Left cardiac atrium (tissue), 4 donors: Measurements from ENCODE around the gene TLL1. TPM values are rescaled to one million over a fixed set of nuclear protein-coding genes. Genes with fewer than 3 reads are reported as not detected.

Experiments used
- ATAC-seq, 2 donors: fragments of 200-7000 bp; cut with Tn5 transposase; one replicate each; pipeline ENCODE4 v1.9.1; 2020; ENCODE audit warnings: mild to moderate bottlenecking in 2 of 2, moderate library complexity in 2 of 2
- DNase-seq: peaks from one replicate; pipeline ENCODE4 v3.0.0-alpha.2; 2020
- intact Hi-C, 2 donors: fragments of 100-400 bp; cut with DNase I; formaldehyde crosslinking; loops; one replicate each; pipeline versions ENCODE4 v1.14.1 to v1.15.1; 2022 to 2023
- total RNA-seq, 2 donors: library from RNA; stranded (reverse); fragmentation: NEBNext Ultra II Directional; extraction: Animal tissue kit (Norgen Biotek cat#: 25700); gene quantifications; one replicate each; pipeline ENCODE4 v1.2.1, GENCODE V29; 2021
- donor health status: DM: no; HTN: yes; CAD: no.
- donor health status: DM: no; HTN: yes; CAD: no; lungs with severe emphysema.
- donor health status: DM: yes; HTN: yes; CAD: no.
- donor health status: Dilated cardiomyopathy.

Gene TLL1
- total RNA-seq, 2 donors from 2014 or later = 2.4 to 2.9 TPM

- DNase-seq (no peak), ATAC-seq (no peak)
- intact Hi-C loops = no loop called here
Measured at GRCh38 chr4:165875446-165875845, 2.4 kb downstream of the TLL1 start.

GRCh38 chr4:165877286-165877685 lies 4.2 kb downstream of the TLL1 start:
- intact Hi-C loops = no loop called here
- ATAC-seq = no peak
- DNase-seq = no peak

DNA sequence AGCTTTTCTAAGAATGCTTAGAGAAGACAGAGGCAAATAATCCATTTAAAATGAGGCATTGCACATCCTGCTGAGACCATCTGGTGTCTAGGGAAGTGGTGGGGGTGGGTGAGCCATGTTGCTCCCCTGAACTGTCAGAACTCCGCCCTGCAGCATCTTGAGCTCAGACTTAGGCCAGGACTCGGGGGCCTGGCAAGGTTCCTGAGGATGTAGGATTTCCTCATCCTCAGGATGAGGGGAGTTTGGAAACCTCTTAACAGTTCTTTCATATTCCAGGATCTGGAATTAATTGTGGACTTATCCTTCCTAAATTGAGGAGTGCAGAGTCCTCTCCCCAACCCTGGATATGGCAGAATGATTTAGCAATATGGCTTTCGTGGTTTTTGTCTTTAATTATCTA lies 6.6 kb downstream of the TLL1 start:
- intact Hi-C loops = no loop called here
- DNase-seq = no peak
- ATAC-seq = no peak

DNA sequence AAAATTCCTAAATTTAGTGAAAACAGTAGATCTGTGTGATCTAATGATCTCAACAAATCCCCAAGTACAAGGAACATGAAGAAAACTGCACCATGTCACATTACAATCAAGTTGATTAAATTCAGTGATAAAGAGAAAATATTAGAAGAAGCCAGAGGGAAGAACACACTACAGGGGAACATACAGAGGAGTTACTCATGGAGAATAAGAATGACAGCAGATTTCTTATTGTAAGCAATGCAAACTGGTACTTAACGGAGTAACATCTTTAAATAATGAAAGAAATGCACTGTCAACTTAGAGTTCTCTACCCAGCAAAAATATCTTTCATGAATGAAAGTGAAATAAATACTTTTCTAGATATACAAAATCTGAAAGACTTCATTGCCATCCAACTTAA lies 21.1 kb downstream of the TLL1 start:
- no peak for ATAC-seq
- no peak for DNase-seq
- intact Hi-C loops = no loop called here

GRCh38 chr4:165905405-165906027 lies 32.5 kb downstream of the TLL1 start:
- intact Hi-C loops = no loop called here
- ATAC-seq = peak in 1 of 2 donors; percentile 48
- DNase-seq = no peak

DNA sequence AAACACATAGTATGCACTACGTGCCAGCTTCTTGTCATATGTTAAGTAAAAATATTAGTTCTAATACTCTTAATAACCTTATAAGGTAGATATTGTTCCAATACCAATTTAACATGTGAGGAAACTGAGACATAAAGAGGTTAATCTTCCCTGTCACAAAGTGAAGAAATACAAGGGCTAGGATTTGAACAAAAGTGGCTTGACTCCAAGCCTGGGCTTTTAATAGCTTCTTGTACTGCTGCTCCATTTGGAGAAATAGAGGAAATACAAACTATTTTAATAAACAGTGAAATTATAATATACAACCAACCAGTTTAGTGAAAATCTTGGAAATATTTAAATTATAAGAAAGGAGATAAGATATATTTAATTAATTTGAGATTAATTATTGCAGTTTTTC lies 33.2 kb downstream of the TLL1 start:
- intact Hi-C loops = no loop called here
- ATAC-seq (no peak), DNase-seq (no peak)

- ATAC-seq = peak; percentile 24 to 38
- intact Hi-C loops = no loop called here
- no peak for DNase-seq
Measured at GRCh38 chr4:165909947-165910346, 36.9 kb downstream of the TLL1 start.

GRCh38 chr4:165915215-165915614 lies 42.2 kb downstream of the TLL1 start:
- intact Hi-C loops = no loop called here
- no peak for DNase-seq
- no peak for ATAC-seq

DNA sequence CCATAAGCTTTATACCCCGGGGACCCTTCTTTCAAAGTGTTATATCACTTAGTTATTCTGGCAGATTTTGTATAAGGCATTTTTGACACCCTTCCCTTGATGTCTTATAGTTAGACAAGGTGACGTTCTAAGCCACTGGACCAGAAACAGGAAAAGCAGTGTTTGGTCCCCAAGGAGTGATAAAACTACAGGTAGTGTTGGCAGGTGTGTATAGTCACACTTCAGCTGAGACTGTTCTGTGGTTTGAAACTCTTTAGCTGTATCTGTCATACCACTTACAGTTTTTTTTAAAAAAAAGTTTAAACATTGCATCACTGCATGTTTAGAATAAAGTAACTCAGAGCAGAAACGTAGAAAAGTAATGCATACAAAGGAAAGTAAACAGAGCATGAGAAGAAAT lies 48.5 kb downstream of the TLL1 start:
- DNase-seq (no peak), ATAC-seq (no peak)
- intact Hi-C loops = no loop called here

- intact Hi-C loops = no loop called here
Measured at GRCh38 chr4:165922747-165923146, 49.7 kb downstream of the TLL1 start.

DNA sequence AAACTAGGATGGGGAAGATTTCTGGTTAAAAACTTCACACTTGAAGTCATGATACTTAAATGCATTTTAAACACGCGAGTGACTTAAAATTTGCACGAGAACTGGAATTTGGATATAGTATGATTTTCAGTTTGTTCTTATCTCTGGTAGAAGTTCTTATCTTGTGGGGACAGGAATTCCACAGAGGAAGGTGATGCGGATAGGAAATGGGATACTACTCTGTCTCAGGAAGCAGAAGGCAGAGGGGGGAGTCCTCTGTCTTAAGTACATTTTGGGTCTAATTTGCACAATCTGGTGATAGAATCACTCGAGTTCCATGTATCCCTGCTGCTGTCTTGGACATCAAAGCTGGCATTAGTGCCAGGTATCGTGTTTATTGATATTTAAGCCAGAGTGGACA lies 53.3 kb downstream of the TLL1 start:
- intact Hi-C loops = no loop called here
- DNase-seq (no peak), ATAC-seq (no peak)

More at GRCh38 chr4:165922747-165923146, 49.7 kb downstream of the TLL1 start:
- DNase-seq = no peak
- ATAC-seq = no peak

DNA sequence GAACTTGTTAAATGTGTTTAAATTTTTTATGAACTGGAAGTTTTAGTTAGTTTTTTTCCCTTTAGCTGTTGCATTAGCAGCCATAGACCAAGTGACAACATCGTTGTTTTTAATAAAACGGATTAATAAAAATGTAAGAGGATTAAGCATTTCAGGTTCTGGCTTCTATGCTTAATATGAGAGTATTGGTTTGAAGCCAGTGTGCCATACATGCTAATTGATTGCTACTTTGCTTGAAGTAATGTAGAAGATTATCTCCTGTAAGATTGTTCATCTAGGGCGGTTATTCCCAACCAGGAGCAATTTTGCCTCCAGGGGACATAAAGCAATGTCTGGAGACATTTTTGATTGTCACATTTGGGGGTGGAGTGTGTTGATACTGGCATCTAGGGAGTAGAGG lies 54.3 kb downstream of the TLL1 start:
- intact Hi-C loops = no loop called here
- DNase-seq = no peak
- ATAC-seq = no peak

DNA sequence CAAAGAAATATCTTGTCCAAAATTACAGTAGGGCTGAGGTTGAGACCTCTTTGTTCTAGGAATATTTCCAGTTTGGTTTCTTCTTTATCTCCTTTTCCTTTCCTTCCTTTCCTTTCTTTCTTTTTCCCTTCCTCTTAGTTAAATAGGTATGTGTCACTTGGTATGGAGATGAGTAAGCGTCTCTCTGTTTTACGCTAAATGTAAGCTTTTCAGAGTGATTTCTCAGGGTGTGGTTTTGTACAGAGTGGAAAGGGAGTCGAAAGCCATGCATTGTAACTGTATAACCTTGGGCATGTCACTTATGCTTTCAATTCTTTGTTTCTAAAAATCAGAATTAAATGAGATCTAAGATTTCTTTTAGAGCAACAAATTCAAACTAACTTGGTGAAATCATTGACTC lies 54.8 kb downstream of the TLL1 start:
- DNase-seq = no peak
- no peak for ATAC-seq
- intact Hi-C loops = no loop called here

DNA sequence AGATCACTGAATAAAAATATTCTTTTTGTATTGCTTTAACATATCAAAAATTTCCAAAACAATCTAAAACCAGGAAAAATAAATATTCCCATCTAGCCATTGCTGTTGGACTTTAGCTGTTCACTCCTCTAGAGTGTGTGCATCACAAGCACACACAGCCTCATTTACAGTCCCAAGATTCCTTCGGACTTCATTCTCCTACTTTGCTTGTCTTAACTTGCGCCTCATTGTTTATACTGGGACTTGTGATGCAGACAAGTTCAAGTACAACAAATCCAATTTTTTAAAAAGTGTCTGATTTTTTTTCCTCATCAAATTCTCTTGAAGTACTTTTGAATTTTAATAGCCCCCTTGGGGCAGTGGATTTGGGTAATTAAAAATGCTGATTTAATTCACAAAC lies 55.6 kb downstream of the TLL1 start:
- intact Hi-C loops = no loop called here
- no peak for DNase-seq
- no peak for ATAC-seq

DNA sequence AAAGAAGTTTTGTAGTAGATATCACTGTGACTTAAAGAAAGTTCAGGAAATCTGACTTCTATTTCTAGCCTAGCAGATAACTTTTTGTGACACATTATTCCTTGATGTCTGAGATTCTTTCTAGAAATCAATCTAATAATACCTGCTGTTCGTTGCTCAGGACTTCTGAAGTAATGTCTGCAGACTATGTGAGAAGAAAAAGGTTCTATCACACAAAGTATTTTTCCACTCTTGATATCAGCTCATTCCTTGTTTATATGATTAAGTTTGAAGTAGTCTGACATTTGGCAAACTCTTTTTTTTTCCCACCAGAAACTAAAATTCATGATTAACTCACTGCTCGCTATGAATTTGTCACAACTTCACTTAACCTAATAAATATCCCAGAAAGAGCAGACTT lies 56.6 kb downstream of the TLL1 start:
- DNase-seq (no peak), ATAC-seq (no peak)
- intact Hi-C loops = no loop called here

DNA sequence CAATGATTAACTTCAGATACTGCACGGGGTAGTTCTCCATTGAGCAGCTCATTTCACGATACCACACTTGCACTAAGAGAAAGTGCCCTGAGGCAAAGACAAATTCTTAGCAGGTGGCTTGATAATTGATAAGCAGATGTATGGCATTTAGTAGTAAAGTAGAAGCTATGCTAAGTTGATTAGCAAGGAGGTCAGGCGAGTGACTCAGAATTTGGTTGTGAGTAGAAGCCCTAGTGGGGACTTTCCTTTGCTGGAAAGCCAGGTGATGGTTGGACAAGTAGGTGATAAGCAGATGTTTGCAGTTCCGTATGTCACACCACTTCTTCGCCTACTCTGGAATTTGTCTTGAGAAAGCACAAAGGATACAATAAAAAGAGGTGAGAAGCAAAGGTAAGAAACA lies 58.7 kb downstream of the TLL1 start:
- intact Hi-C loops = no loop called here
- ATAC-seq (no peak), DNase-seq (no peak)

- DNase-seq (no peak), ATAC-seq (no peak)
- intact Hi-C loops = no loop called here
Measured at GRCh38 chr4:165944900-165945299, 71.9 kb downstream of the TLL1 start.

DNA sequence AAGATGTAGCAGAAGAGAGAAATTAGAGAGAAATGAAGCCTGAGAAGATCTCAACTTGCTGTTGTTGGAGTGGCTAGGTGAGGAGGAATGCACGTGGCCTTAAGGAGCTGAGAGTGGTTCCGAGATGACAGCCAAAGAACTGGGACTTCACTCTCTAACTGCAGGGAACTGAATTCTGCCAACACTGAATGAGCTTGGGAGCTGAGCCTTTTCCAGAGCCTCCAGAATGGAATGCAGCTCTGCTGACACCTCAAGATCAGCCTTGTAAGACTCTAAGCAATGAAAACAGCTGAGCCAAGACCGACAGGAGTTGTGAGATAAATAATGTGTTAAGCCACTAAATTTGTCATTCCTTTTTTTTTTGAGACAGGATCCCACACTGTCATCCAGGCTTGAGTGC lies 73.0 kb downstream of the TLL1 start:
- intact Hi-C loops = no loop called here
- DNase-seq (no peak), ATAC-seq (no peak)

DNA sequence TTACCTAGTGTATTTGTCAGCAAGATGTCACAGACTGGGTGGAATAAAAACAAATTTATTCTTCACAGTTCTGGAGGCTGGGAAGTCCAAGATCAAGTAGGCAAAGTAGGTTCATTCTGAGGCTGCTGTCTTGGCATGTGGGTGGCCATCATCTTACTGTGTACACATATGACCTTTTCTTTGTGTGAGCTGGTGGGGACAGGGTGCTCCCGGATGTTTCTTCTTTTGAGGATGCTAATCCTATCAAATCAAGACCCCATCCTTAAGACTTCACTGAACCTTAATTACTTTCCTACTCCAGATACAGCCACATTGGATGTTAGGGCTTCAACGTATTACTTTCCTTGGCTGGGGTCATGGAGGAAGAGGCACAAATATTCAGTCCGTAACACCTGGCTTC lies 74.0 kb downstream of the TLL1 start:
- DNase-seq (no peak), ATAC-seq (no peak)
- intact Hi-C loops = no loop called here

DNA sequence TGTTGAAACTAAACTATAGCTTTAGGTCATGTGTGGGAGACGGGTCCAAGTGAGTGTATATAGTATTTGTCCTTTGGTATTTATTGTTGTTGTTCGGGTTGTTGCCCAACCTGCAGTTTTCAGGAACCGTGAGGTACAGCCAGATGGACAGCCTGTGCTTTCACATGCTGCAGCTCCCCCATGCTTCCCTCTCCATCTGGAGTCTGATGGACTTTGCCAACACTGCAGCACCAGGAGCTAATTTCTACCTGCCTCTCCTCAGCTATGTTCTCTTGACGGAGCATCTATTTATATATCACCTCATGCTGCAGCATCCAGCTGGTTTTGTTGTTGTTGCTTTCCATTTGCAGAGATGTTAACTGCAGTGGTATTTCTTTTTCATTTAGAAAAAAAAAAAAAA lies 80.1 kb downstream of the TLL1 start:
- intact Hi-C loops = no loop called here
- ATAC-seq (no peak), DNase-seq (no peak)

GRCh38 chr4:165963621-165964020 lies 90.6 kb downstream of the TLL1 start:
- intact Hi-C loops = no loop called here
- ATAC-seq (no peak), DNase-seq (no peak)

DNA sequence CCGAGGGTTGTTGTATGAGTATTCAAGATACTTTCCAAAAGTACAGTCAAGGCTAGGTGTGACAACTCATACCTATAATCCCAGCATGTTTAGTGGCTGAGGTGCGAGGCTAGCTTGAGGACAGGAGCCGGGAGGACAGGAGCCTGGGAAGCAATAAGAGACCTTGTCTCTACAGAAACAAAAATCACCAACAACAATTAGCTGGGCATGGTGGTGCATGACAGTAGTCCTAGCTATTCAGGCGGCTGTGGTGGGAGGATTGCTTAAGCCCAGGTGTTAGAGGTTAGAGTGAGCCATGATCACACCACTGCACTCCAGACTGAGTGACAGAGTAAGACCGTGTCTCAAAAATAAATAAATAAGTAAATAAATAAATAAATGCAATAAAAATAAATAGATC lies 91.6 kb downstream of the TLL1 start:
- no peak for ATAC-seq
- intact Hi-C loops = no loop called here

More for the DNA sequence above, 91.6 kb downstream of the TLL1 start:
- DNase-seq = no peak
